Stimulated activated CD4-positive, alpha-beta T cell treated with anti-CD3 and anti-CD28 coated beads, TNF-alpha, amount 100 ng/mL, for 24 hours (primary cell): ENCODE results near the gene C1orf226.

Experiments used
- DNase-seq, 3 experiments: peaks; one replicate each; pipeline ENCODE4 v3.0.0-alpha.2; 2020; ENCODE audit warnings: low read depth in 3 of 3

Gene C1orf226

GRCh38 chr1:162384601-162385279 is 3.2 kb downstream of the C1orf226 start:
- DNase-seq: no peak

GRCh38 chr1:162385280-162385623 is 3.7 kb downstream of the C1orf226 start:
- no peak for DNase-seq

- no peak for DNase-seq
These were observed 4.2 kb downstream of the C1orf226 start for GRCh38 chr1:162385702-162386101.

- no peak for DNase-seq
These were observed 5.0 kb downstream of the C1orf226 start for GRCh38 chr1:162386292-162387225.

- DNase-seq: no peak
These were observed 5.9 kb downstream of the C1orf226 start for GRCh38 chr1:162387226-162388082.

GRCh38 chr1:162388083-162388594 is 6.6 kb downstream of the C1orf226 start:
- no peak for DNase-seq

- DNase-seq: no peak
These were observed 7.1 kb downstream of the C1orf226 start for GRCh38 chr1:162388615-162389014.

- no peak for DNase-seq
These were observed 7.7 kb downstream of the C1orf226 start for GRCh38 chr1:162389021-162389818.

- DNase-seq: no peak
These were observed 8.4 kb downstream of the C1orf226 start for GRCh38 chr1:162389971-162390370.

- DNase-seq: no peak
These were observed 9.1 kb downstream of the C1orf226 start for GRCh38 chr1:162390396-162391185.

- no peak for DNase-seq
These were observed 10.4 kb downstream of the C1orf226 start for GRCh38 chr1:162391790-162392563.

- no peak for DNase-seq
These were observed 14.8 kb downstream of the C1orf226 start for GRCh38 chr1:162396201-162396906.

GRCh38 chr1:162397039-162397448 is 15.5 kb downstream of the C1orf226 start:
- DNase-seq: no peak

GRCh38 chr1:162397943-162398560 is 16.5 kb downstream of the C1orf226 start:
- no peak for DNase-seq

GRCh38 chr1:162398999-162399580 is 17.6 kb downstream of the C1orf226 start:
- DNase-seq: no peak

GRCh38 chr1:162400790-162401355 is 19.3 kb downstream of the C1orf226 start:
- DNase-seq: no peak

GRCh38 chr1:162404550-162405160 is 23.1 kb downstream of the C1orf226 start:
- DNase-seq: no peak
